DND-41 (cell line): ENCODE results near the gene CAGE1.

ENCODE experiments used
- ATAC-seq: fragments of 200-7000 bp; cut with Tn5 transposase; 3 replicates; pipeline ENCODE4 v1.9.1; 2021; ENCODE audit warnings: low read depth; ENCODE audit not compliant: insufficient read depth
- DNase-seq: peaks from one replicate; pipeline ENCODE4 v3.0.0-alpha.2; 2020
- H2AFZ ChIP-seq: 2 replicates; pipeline ENCODE4 v1.6.0; 2012; ENCODE audit warnings: low read depth, low read length
- H3K27ac ChIP-seq: 2 replicates; pipeline ENCODE4 v1.5.1; 2012; ENCODE audit warnings: low read length, inconsistent platforms
- H3K27me3 ChIP-seq: fragments of 200-600 bp; sonication (generic); 2 replicates; pipeline ENCODE4 v1.6.0; 2012; ENCODE audit warnings: low read length, mild to moderate bottlenecking, inconsistent platforms; ENCODE audit not compliant: insufficient read depth, poor library complexity
- H3K36me3 ChIP-seq: 2 replicates; pipeline ENCODE4 v1.5.1; 2012; ENCODE audit warnings: low read length, inconsistent platforms; ENCODE audit not compliant: insufficient read depth
- H3K4me1 ChIP-seq: 2 replicates; pipeline ENCODE4 v1.5.1; 2012; ENCODE audit warnings: mild to moderate bottlenecking, low read length; ENCODE audit not compliant: insufficient read depth
- H3K4me2 ChIP-seq: 2 replicates; pipeline ENCODE4 v1.6.0; 2012; ENCODE audit warnings: mild to moderate bottlenecking, moderate library complexity, low read length, inconsistent platforms; ENCODE audit not compliant: insufficient read depth
- H3K4me3 ChIP-seq, 2 experiments: fragments of 200-600 bp in 1 of 2; shearing (Covaris generic) in 1 of 2; 2 replicates each; pipeline ENCODE4 v1.5.1; 2012 to 2016; ENCODE audit warnings: inconsistent platforms in 2 of 2, low read length in 2 of 2, mild to moderate bottlenecking in 2 of 2, low read depth in 1 of 2, moderate library complexity in 1 of 2
- H3K79me2 ChIP-seq: 2 replicates; pipeline ENCODE4 v1.6.0; 2012; ENCODE audit warnings: low read length, inconsistent platforms; ENCODE audit not compliant: insufficient read depth
- H3K9ac ChIP-seq: 2 replicates; pipeline ENCODE4 v1.6.0; 2012; ENCODE audit warnings: low read depth, mild to moderate bottlenecking, inconsistent platforms, low read length, moderate library complexity
- H3K9me3 ChIP-seq: 2 replicates; pipeline ENCODE4 v1.5.1; 2012; ENCODE audit warnings: low read length, moderate library complexity, mild to moderate bottlenecking, inconsistent platforms; ENCODE audit not compliant: insufficient read depth, severe bottlenecking
- H4K20me1 ChIP-seq: 2 replicates; pipeline ENCODE4 v1.6.0; 2012; ENCODE audit warnings: low read length; ENCODE audit not compliant: insufficient read depth
- CTCF ChIP-seq: IDR thresholded peaks from 2 replicates; pipeline ENCODE4 v1.5.1; 2012; ENCODE audit warnings: borderline replicate concordance, low read length, moderate library complexity, mild to moderate bottlenecking; ENCODE audit not compliant: poor library complexity, severe bottlenecking; ENCODE audit errors: extremely low read depth
- EZH2 ChIP-seq: IDR thresholded peaks from 3 replicates; pipeline ENCODE4 v1.6.1; 2012; ENCODE audit warnings: borderline replicate concordance, low read depth, mild to moderate bottlenecking, moderate library complexity, low read length, inconsistent platforms; ENCODE audit not compliant: severe bottlenecking

Gene CAGE1

GRCh38 chr6:7311917-7312615, 77.5 kb downstream of the CAGE1 start:
- peaks cover 26% of the 10 kb centered on the region for H4K20me1 ChIP-seq
- H3K9ac ChIP-seq, result peak overlapping the region; percentile 88
- H3K27ac ChIP-seq, result peak overlapping the region; percentile 75
- H3K4me3 ChIP-seq, result peak overlapping the region; percentile 62 to 73
- H3K4me2 ChIP-seq, result peak overlapping the region; percentile 87
- DNase-seq (no peak), ATAC-seq (no peak; the same call in 2 of the 3 replicates)
- H2AFZ ChIP-seq, result peak overlapping the region; percentile 75; the same call in 1 of the 2 replicates
- TF ChIP-seq EZH2, result no peak
- TF ChIP-seq CTCF, result no peak
- H3K9me3 ChIP-seq, result no peaks in the 10 kb centered on the region
- peaks cover 44% of the 10 kb centered on the region for H3K4me1 ChIP-seq
- H3K79me2 ChIP-seq, result peaks cover 64% of the 10 kb centered on the region
- H3K27me3 ChIP-seq, result no peaks in the 10 kb centered on the region
- peaks cover 40% of the 10 kb centered on the region for H3K36me3 ChIP-seq

- Histone ChIP-seq H3K4me2 (peak overlapping the region; percentile 87), H3K79me2 (peaks cover 69% of the 10 kb centered on the region), H3K4me3 (peak overlapping the region in 1 of 2 experiments; percentile 73; a peak in 2 of 4 replicates), H3K9ac (peak overlapping the region; percentile 88), H3K4me1 (peaks cover 44% of the 10 kb centered on the region), H3K27ac (peak overlapping the region; percentile 47; the same call in 1 of the 2 replicates), H2AFZ (no peak overlapping the region), H3K36me3 (peaks cover 44% of the 10 kb centered on the region), H3K27me3 (no peaks in the 10 kb centered on the region), H3K9me3 (no peaks in the 10 kb centered on the region), H4K20me1 (peaks cover 29% of the 10 kb centered on the region)
- TF ChIP-seq EZH2 (no peak), CTCF (no peak)
- DNase-seq (no peak), ATAC-seq (no peak)
Measured at GRCh38 chr6:7311176-7311575, 78.4 kb downstream of the CAGE1 start.

- ATAC-seq, result no peak
- Histone ChIP-seq H3K27ac (no peak overlapping the region), H3K4me3 (no peak overlapping the region), H3K36me3 (peaks cover 62% of the 10 kb centered on the region), H2AFZ (no peak overlapping the region), H4K20me1 (peaks cover 44% of the 10 kb centered on the region), H3K9me3 (no peaks in the 10 kb centered on the region), H3K27me3 (no peaks in the 10 kb centered on the region), H3K9ac (no peak overlapping the region), H3K4me2 (peak overlapping the region; percentile 29), H3K4me1 (peaks cover 44% of the 10 kb centered on the region), H3K79me2 (peaks cover 90% of the 10 kb centered on the region)
- no peak for TF ChIP-seq CTCF
- no peak for TF ChIP-seq EZH2
- DNase-seq, result no peak
Measured at GRCh38 chr6:7309050-7309449, 80.5 kb downstream of the CAGE1 start.
